Erythroblast (primary cell): ENCODE measurements around the gene ACSM4.

Source experiments
- GATA1 ChIP-seq: IDR thresholded peaks from 2 replicates; pipeline ENCODE4 v1.6.1; 2011; ENCODE audit warnings: low read depth, mild to moderate bottlenecking, control low read depth, low read length, moderate library complexity
- POLR2A ChIP-seq: IDR thresholded peaks from 2 replicates; pipeline ENCODE4 v1.6.1; 2011; ENCODE audit warnings: mild to moderate bottlenecking, low read length

DNA sequence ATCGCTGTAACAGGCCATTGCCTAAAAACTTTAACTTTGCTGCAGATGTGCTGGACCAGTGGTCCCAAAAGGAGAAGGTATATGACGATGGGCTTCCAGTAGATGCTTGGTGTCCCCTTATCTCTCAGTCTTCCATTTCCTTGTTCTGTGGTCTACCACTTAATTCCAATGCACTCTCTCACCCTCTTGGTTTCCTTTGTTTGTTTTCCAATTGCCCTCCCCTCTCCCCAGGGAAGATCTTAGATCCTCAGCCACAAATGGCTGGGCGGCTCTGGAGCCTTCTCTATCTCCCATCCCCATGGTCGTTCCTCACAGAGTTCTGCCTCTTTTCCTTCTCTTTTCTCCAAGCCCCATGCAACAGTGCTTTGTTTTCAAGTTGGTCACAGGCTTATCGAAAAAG, 584 bp downstream of the ACSM4 start:
- TF ChIP-seq POLR2A: no peak
- no peak for TF ChIP-seq GATA1
